Measurements from ENCODE around the gene RANBP3L.

Gene RANBP3L

GRCh38 chr5:36242534-36243485 is 58.9 kb downstream of the RANBP3L start:
- peak; percentile 1 for DNase-seq

- DNase-seq: peak; percentile 95
Measured at GRCh38 chr5:36241631-36242533, 59.8 kb downstream of the RANBP3L start, which contains the start of gene NADK2. Gene NADK2 (minus strand): TSS chr5:36241925. CDS start chr5:36241798, 127 bp downstream.

- DNase-seq: peak; percentile 30
Measured at GRCh38 chr5:36240779-36241630, 60.7 kb downstream of the RANBP3L start.

GRCh38 chr5:36239370-36240293 is 62.1 kb downstream of the RANBP3L start:
- no peak for DNase-seq

- no peak for DNase-seq
Measured at GRCh38 chr5:36238502-36239295, 63.0 kb downstream of the RANBP3L start.

GRCh38 chr5:36237751-36238150 is 64.0 kb downstream of the RANBP3L start:
- DNase-seq: no peak

GRCh38 chr5:36236801-36237200 is 64.9 kb downstream of the RANBP3L start:
- no peak for DNase-seq

GRCh38 chr5:36232533-36232932 is 69.2 kb downstream of the RANBP3L start:
- DNase-seq: no peak

GRCh38 chr5:36230151-36230790 is 71.4 kb downstream of the RANBP3L start:
- DNase-seq: no peak

GRCh38 chr5:36228505-36228904 is 73.2 kb downstream of the RANBP3L start:
- DNase-seq: no peak

- DNase-seq: no peak
Measured at GRCh38 chr5:36227046-36227445, 74.7 kb downstream of the RANBP3L start.

- no peak for DNase-seq
Measured at GRCh38 chr5:36222620-36223019, 79.1 kb downstream of the RANBP3L start.

GRCh38 chr5:36217988-36218387 is 83.7 kb downstream of the RANBP3L start:
- DNase-seq: no peak

GRCh38 chr5:36217567-36217966 is 84.1 kb downstream of the RANBP3L start:
- no peak for DNase-seq

GRCh38 chr5:36215910-36216309 is 85.8 kb downstream of the RANBP3L start:
- no peak for DNase-seq

- DNase-seq: no peak
Measured at GRCh38 chr5:36214436-36214835, 87.3 kb downstream of the RANBP3L start.

GRCh38 chr5:36209664-36210063 is 92.0 kb downstream of the RANBP3L start:
- DNase-seq: no peak

- DNase-seq: no peak
Measured at GRCh38 chr5:36208786-36209185, 92.9 kb downstream of the RANBP3L start.

GRCh38 chr5:36206913-36207312 is 94.8 kb downstream of the RANBP3L start:
- DNase-seq: no peak

- no peak for DNase-seq
Measured at GRCh38 chr5:36205329-36205728, 96.4 kb downstream of the RANBP3L start.

All from effector CD8-positive, alpha-beta T cell (primary cell).